C4-2B (cell line): ENCODE results near the gene WRAP73.

Source experiments
- H3K27ac ChIP-seq: fragments of 450-650 bp; 2 replicates; pipeline ENCODE4 v1.5.1; 2017
- ZFX ChIP-seq: fragments of 450-650 bp; IDR thresholded peaks from 2 replicates; pipeline ENCODE4 v1.6.1; 2017
- TF ChIP-seq, protein P1 (sequence below): fragments of 450-650 bp; conservative IDR thresholded peaks from 2 replicates; pipeline ENCODE4 v1.5.1; 2017; ENCODE audit warnings: mild to moderate bottlenecking

Gene WRAP73

GRCh38 chr1:3688356-3689137 is 38.6 kb upstream of the WRAP73 start:
- no peak overlapping the region for H3K27ac ChIP-seq
- TF ChIP-seq ZFX: no peak
- TF ChIP-seq, protein P1, sequence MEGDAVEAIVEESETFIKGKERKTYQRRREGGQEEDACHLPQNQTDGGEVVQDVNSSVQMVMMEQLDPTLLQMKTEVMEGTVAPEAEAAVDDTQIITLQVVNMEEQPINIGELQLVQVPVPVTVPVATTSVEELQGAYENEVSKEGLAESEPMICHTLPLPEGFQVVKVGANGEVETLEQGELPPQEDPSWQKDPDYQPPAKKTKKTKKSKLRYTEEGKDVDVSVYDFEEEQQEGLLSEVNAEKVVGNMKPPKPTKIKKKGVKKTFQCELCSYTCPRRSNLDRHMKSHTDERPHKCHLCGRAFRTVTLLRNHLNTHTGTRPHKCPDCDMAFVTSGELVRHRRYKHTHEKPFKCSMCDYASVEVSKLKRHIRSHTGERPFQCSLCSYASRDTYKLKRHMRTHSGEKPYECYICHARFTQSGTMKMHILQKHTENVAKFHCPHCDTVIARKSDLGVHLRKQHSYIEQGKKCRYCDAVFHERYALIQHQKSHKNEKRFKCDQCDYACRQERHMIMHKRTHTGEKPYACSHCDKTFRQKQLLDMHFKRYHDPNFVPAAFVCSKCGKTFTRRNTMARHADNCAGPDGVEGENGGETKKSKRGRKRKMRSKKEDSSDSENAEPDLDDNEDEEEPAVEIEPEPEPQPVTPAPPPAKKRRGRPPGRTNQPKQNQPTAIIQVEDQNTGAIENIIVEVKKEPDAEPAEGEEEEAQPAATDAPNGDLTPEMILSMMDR: no peak

DNA sequence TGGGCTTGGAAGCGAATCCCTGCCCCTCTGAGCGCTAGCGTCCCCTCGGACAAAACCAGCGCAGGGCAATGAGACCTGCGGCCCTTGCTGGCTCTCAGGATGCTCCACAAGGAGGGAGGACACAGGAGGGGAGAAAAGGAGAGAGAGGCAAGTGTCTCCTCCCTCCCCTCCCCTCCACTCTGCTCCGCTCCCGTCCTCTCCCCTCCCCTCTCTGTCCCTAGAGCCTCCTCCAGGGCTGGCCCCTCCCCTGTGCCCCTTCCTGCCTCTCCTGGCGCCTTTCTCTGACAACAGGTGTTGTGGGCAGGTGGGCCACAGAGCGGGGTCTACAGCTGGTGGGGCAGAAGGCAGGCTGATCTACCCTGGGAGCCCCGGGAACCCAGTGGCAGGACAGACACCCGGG is 37.6 kb upstream of the WRAP73 start:
- TF ChIP-seq, protein P1: no peak
- no peak for TF ChIP-seq ZFX
- H3K27ac ChIP-seq: no peak overlapping the region

GRCh38 chr1:3685906-3686305 is 36.0 kb upstream of the WRAP73 start:
- TF ChIP-seq, protein P1: no peak
- no peak for TF ChIP-seq ZFX
- no peak overlapping the region for H3K27ac ChIP-seq

DNA sequence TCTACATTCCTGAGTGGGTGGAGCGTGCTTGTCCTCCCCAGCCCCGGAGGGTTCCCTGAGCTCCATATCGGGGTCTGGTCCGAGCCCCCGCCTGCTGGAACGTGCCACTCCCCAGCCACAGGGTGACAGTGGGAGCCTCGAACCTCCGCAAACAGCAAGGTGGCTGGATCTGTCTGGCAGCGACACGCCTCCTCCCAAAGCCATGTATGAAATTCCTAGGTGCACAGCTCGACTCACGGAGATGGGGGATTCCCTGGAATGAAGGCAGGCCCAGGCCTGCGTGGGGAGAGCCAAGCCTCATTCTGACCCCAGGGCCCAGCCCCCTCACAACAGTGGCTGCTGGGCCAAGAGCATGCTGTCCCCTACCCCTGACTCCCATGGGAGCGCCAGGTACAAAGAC is 35.3 kb upstream of the WRAP73 start:
- TF ChIP-seq ZFX: no peak
- TF ChIP-seq, protein P1: no peak
- no peak overlapping the region for H3K27ac ChIP-seq

GRCh38 chr1:3683992-3684391 is 34.1 kb upstream of the WRAP73 start:
- TF ChIP-seq, protein P1: no peak
- no peak for TF ChIP-seq ZFX
- H3K27ac ChIP-seq: no peak overlapping the region

DNA sequence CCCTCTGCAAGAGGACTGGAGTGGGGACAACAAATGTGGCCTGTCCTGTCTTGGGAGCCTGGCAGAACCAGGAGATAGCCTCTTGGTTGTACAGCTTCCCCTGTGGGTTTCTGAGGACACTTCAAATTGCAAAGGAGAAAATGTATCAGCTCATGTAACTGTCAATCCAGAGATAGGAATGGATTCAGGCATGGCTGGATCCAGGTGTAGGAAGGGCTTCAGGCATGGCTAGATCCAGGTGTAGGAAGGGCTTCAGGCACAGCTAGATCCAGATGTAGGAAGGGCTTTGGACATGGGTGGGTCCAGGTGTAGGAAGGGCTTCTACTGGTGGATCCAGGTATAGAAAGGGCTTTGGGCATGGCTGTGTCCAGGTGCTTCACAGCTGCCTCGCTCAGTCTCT is 33.3 kb upstream of the WRAP73 start:
- TF ChIP-seq, protein P1: no peak
- TF ChIP-seq ZFX: no peak

DNA sequence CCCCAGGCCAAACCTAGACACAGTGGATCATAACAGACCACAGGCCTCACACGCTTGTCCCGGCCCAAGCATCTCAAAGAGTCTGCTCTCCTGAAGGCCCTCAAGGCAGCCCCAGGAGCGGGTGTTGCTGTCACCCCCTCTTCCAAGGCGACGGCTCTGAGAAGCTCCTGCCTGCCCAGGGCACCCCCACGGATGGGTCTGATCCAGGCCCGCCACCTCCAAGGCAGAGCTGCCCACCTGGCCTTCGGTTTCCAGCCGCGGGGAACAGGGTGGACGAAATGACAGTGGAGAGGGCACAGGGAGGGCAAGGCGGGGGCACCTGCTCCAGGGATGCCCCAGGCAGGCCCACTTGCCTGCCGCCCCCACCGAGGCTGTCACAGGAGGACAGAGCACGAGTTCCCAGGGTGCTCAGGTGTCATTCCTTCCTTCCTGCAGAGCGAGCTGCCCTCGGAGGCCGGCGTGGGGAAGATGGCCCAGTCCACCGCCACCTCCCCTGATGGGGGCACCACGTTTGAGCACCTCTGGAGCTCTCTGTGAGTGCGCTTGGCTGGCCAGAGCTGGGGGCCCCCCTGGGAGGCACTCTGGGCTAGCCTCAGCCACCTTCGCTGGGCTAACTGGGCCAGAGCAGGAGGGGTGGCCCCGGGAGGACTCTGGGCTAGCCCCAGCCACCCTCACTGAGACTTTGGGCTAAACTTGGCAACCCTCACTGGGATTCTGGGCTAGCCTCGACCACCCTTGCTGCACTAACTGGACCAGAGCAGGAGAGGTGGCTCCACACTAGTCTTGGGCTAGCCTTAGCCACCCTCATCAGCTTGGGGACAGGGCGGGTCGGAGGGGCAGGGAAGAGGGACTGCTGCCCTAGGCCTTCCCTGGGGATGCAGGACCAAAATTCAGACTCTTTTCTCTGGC is 32.2 kb upstream of the WRAP73 start:
- TF ChIP-seq, protein P1: no peak
- no peak for TF ChIP-seq ZFX
- H3K27ac ChIP-seq: no peak overlapping the region

More for the DNA sequence above, 33.3 kb upstream of the WRAP73 start:
- H3K27ac ChIP-seq: no peak overlapping the region
